GOT3 (cell line): Measurements from ENCODE around the gene SF3B1.
"Not testable (repeated sequence)": the region's sequence is repeated elsewhere in the genome, so short reads cannot be mapped to it uniquely, and the experiment has no call there.

Experiments
- DNase-seq: peaks from one replicate; lab custom pipeline; 2025; ENCODE audit warnings: mixed read lengths; lab: John Stamatoyannopoulos, UW

The SF3B1 gene

GRCh38 chr2:197434541-197435513 is at the start of gene SF3B1:
Gene SF3B1 (minus strand): TSS chr2:197435028. CDS start chr2:197434999, 29 bp downstream.
- DNase-seq = peak; percentile 92

GRCh38 chr2:197484248-197484647 is 49.4 kb upstream of the SF3B1 start:
- not testable (repeated sequence) for DNase-seq

GRCh38 chr2:197480165-197481036 is 45.6 kb upstream of the SF3B1 start:
- DNase-seq = no peak

GRCh38 chr2:197477797-197478196 is 43.0 kb upstream of the SF3B1 start:
- no peak for DNase-seq

DNA sequence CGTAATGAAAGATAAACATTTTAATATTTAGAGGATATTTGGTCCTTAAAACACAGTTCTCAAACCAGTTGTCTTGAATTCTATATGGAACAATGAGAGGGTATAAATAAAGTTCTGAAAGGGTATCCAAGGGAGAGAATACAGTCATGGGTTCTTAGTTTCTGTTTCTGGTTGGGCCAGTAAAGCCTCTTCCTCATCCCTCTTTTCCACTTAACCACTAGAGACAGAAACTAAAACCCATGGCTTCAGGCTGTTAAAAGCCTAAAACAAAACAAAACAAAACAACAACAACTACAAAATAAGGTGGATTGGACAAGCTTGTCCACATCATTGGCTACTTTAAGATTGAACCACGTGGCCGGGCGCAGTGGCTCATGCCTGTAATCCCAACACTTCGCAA is 37.3 kb upstream of the SF3B1 start:
- no peak for DNase-seq

GRCh38 chr2:197464175-197464574 is 29.3 kb upstream of the SF3B1 start:
- no peak for DNase-seq

- DNase-seq = no peak
These were observed 26.2 kb upstream of the SF3B1 start for GRCh38 chr2:197461057-197461456.

DNA sequence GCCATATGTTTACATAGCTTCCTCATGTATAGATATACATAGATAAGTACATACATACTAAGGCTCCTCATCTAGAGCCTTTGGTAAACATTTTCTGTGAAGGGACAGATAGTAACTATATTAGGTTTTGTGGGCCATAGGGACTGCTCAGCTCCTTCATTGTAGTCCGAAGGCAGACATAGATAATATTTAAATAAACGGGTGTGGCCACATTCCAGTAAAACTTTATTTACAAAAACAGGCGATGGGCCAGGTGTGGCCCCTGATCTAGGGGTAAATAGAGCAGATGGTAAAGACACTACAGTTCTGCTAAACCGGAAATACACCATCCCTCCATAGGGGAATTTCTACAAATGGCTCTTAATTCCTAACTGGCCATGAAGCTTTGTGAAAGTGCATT is 25.8 kb upstream of the SF3B1 start:
- no peak for DNase-seq

- no peak for DNase-seq
These were observed 20.6 kb upstream of the SF3B1 start for GRCh38 chr2:197455428-197455827.

- DNase-seq = no peak
These were observed 20.1 kb upstream of the SF3B1 start for GRCh38 chr2:197454923-197455322.

DNA sequence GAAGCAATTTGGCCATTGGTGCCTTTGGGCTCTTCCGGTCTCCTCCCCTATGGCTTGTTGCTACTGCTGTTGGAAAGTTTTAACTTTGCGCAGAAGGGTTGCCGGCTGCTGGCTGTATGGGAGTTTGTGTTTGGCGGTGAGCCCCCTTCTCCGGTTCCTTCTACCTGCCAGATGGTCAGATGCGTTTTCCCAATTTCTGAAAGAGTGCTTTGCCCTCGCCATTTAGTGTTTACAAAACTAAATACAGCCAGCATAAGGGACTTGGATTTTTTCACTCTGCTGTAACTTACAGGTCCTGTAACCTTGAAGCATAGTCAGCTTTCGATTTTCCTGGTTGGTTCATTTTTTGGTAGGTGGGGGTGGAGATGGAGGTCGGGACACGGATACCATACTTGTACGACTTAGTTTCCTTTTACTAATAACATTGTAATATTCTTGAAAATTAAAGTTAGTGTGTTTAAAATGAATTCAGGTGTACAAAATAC is 19.1 kb upstream of the SF3B1 start:
- DNase-seq = no peak

GRCh38 chr2:197453123-197453913 is 18.5 kb upstream of the SF3B1 start, which contains the start of gene COQ10B:
Gene COQ10B (plus strand): TSS chr2:197453552. CDS start chr2:197453561, 9 bp downstream.
- peak; percentile 97 for DNase-seq

- no peak for DNase-seq
These were observed 17.9 kb upstream of the SF3B1 start for GRCh38 chr2:197452754-197453122.

- DNase-seq = not testable (repeated sequence)
These were observed 16.1 kb upstream of the SF3B1 start for GRCh38 chr2:197450935-197451358.

GRCh38 chr2:197450465-197450864 is 15.6 kb upstream of the SF3B1 start:
- DNase-seq = no peak

DNA sequence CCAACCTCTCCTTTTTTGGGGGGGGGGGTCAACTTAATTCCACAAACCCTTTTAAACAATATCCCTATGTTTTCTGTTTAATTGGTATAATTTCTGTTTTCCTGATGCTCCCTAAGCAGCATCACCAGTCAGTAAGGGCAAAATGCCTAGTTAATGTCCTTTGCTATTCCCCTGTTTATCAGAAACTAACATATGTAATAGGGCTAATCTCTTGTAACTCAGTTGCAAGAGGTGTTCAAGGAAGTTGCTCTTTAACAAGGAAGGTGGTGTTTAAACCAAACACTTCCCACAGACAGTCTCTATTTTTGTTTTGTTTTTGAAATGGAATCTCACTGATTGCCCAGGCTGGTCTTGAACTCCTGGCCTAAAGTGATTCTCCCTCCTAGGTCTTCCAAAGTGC is 12.0 kb upstream of the SF3B1 start:
- no peak for DNase-seq

- no peak for DNase-seq
These were observed 10.9 kb upstream of the SF3B1 start for GRCh38 chr2:197445746-197446145.

GRCh38 chr2:197442857-197443256 is 8.0 kb upstream of the SF3B1 start:
- DNase-seq = no peak

- no peak for DNase-seq
These were observed 2.6 kb upstream of the SF3B1 start for GRCh38 chr2:197437380-197437779.

DNA sequence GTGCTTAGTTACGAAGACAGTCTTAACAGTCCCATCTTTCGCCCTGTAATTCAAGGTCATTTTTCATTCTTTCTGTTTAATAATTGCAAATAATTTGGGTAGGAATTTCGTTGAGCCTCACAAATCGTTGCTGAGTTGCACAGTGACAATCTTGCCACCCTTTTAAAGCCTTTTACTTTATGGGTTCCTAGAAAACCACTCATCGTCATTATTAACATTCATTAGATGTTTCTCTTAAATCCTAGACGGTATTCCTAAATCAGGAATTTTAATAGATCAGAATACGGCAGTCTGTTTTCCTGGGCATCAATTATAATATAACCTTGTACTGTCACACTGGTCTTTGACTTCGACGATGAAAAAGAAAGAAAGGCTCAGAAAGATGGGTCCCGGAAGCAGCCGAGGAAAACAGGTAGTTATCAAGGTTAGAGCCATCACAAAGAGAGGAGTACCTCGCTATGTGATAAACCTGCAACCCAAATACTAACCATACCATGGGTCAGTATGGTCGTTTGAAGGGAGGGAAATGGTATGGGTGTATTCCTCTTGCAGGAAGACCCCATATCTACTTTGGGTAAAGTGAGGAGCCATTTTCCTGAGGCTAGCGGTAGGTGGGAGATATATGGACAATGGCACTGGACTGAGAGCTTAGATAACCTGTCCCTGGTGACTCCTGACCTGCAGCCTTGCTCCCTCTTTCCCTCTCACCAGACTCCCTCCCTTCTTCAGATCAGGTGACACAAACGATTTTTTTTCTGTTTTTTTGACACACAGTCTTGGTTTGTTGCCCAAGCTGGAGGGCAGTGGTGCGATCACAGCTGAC is 981 bp upstream of the SF3B1 start:
- DNase-seq = no peak
